Fibroblast of lung (primary cell): ENCODE data around the gene TEX30. TPM values are rescaled to one million over a fixed set of nuclear protein-coding genes. Genes with fewer than 3 reads are reported as not detected.

Source experiments
- DNase-seq, 2 donors: peaks; one replicate each; pipeline versions ENCODE4 v3.0.0 to v3.0.0-alpha.2; 2010; ENCODE audit warnings: low read depth in 2 of 2
- H2AFZ ChIP-seq: 2 replicates; pipeline ENCODE4 v1.5.1; 2012; ENCODE audit warnings: low read length, control low read depth, inconsistent platforms
- H3K27ac ChIP-seq: 2 replicates; pipeline ENCODE4 v1.5.1; 2011; ENCODE audit warnings: low read length, control low read depth; ENCODE audit not compliant: insufficient read depth
- H3K27me3 ChIP-seq: 2 replicates; pipeline ENCODE4 v1.5.1; 2011; ENCODE audit warnings: mild to moderate bottlenecking, low read length; ENCODE audit not compliant: control insufficient read depth, insufficient read depth
- H3K36me3 ChIP-seq: 2 replicates; pipeline ENCODE4 v1.5.1; 2011; ENCODE audit warnings: low read length; ENCODE audit not compliant: control insufficient read depth, insufficient read depth
- H3K4me1 ChIP-seq: 2 replicates; pipeline ENCODE4 v1.5.1; 2011; ENCODE audit warnings: low read length; ENCODE audit not compliant: control insufficient read depth, insufficient read depth; ENCODE audit errors: extremely low read depth
- H3K4me2 ChIP-seq: 2 replicates; pipeline ENCODE4 v1.5.1; 2011; ENCODE audit warnings: low read length, control low read depth; ENCODE audit not compliant: insufficient read depth; ENCODE audit errors: extremely low read depth
- H3K4me3 ChIP-seq, 4 experiments: fragments of 200-600 bp in 1 of 4; sonication (generic) in 1 of 4; replicated peaks in 1 of 4; 2 replicates each; pipeline ENCODE4 v1.5.1; 2011 to 2016; ENCODE audit warnings: low read length in 4 of 4, low read depth in 3 of 4, mild to moderate bottlenecking in 3 of 4, control low read depth in 2 of 4, inconsistent platforms in 1 of 4, mixed read lengths in 1 of 4; ENCODE audit not compliant: insufficient read depth in 1 of 4; ENCODE audit errors: control extremely low read depth in 1 of 4
- H3K79me2 ChIP-seq: 2 replicates; pipeline ENCODE4 v1.5.1; 2012; ENCODE audit warnings: mild to moderate bottlenecking, low read length, inconsistent platforms; ENCODE audit not compliant: control insufficient read depth, insufficient read depth
- H3K9ac ChIP-seq: 2 replicates; pipeline ENCODE4 v1.5.1; 2011; ENCODE audit warnings: mild to moderate bottlenecking, low read length, control low read depth; ENCODE audit not compliant: insufficient read depth
- H3K9me3 ChIP-seq: 2 replicates; pipeline ENCODE4 v1.5.1; 2012; ENCODE audit warnings: low read depth, low read length; ENCODE audit not compliant: control insufficient read depth, insufficient read depth
- H4K20me1 ChIP-seq: 2 replicates; pipeline ENCODE4 v1.5.1; 2011; ENCODE audit warnings: low read length; ENCODE audit not compliant: control insufficient read depth, insufficient read depth; ENCODE audit errors: extremely low read depth
- EZH2 ChIP-seq: IDR thresholded peaks from 2 replicates; pipeline ENCODE4 v1.5.1; 2012; ENCODE audit warnings: low read length, control low read depth, mild to moderate bottlenecking; ENCODE audit errors: missing control alignments
- polyA minus RNA-seq: library from RNA; depleted of rRNA, polyadenylated mRNA; stranded (reverse); fragments of >200 nt; gene quantifications from 2 replicates; pipeline ENCODE4 v1.2.3, GENCODE V29; 2011; ENCODE audit warnings: low replicate concordance
- polyA plus RNA-seq, 2 donors: library from polyadenylated mRNA; depleted of rRNA in 1 of 2; stranded (reverse) in 1 of 2; unstranded in 1 of 2; fragments of >200 nt; gene quantifications; 2 replicates each; pipeline ENCODE4 v1.2.1, GENCODE V29; 2011 to 2012; ENCODE audit warnings: missing spikeins in 1 of 2
- total RNA-seq: library from RNA; depleted of rRNA; stranded (reverse); fragments of >200 nt; gene quantifications from 2 replicates; pipeline ENCODE4 v1.2.1, GENCODE V29; 2014
- TF ChIP-seq, protein P1 (sequence below), 2 donors: IDR thresholded peaks in 1 of 2; conservative IDR thresholded peaks in 1 of 2; 1 replicate in 1 of 2; 2 replicates in 1 of 2; pipeline ENCODE4 v1.5.1; 2011 to 2012; ENCODE audit warnings: low read length in 2 of 2, control low read depth in 1 of 2, inconsistent platforms in 1 of 2, low read depth in 1 of 2, mild to moderate bottlenecking in 1 of 2

Gene TEX30
- 11.9 and 14.1 TPM in 2 replicates for total RNA-seq
- 12.7 and 21.5 TPM in 2 replicates for polyA plus RNA-seq
- 8.9 and 15.6 TPM in 2 replicates for polyA plus RNA-seq (2012)
- 2.2 TPM in 1 of 2 replicates, not detected in the other for polyA minus RNA-seq

- TF ChIP-seq EZH2 = no peak
- TF ChIP-seq, protein P1, sequence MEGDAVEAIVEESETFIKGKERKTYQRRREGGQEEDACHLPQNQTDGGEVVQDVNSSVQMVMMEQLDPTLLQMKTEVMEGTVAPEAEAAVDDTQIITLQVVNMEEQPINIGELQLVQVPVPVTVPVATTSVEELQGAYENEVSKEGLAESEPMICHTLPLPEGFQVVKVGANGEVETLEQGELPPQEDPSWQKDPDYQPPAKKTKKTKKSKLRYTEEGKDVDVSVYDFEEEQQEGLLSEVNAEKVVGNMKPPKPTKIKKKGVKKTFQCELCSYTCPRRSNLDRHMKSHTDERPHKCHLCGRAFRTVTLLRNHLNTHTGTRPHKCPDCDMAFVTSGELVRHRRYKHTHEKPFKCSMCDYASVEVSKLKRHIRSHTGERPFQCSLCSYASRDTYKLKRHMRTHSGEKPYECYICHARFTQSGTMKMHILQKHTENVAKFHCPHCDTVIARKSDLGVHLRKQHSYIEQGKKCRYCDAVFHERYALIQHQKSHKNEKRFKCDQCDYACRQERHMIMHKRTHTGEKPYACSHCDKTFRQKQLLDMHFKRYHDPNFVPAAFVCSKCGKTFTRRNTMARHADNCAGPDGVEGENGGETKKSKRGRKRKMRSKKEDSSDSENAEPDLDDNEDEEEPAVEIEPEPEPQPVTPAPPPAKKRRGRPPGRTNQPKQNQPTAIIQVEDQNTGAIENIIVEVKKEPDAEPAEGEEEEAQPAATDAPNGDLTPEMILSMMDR (conservative IDR thresholded peaks at IDR 0.05 in 1 of 2, IDR thresholded peaks at IDR 0.05 in 1 of 2; ENCODE audit: low read depth in 1 of 2, low read length in 2 of 2) = no peak
- DNase-seq = peak; percentile 79 to 80
- Histone ChIP-seq H3K79me2 (peaks cover 21% of the 10 kb centered on the region), H4K20me1 (no peaks in the 10 kb centered on the region), H2AFZ (peak within 1 kb of the TSS; percentile 99), H3K4me2 (peak within 1 kb of the TSS; percentile 96), H3K4me3 (peak within 1 kb of the TSS; percentile 76 to 95 (median 86)), H3K27me3 (no peaks in the 10 kb centered on the region), H3K9me3 (no peaks in the 10 kb centered on the region), H3K9ac (peak within 1 kb of the TSS; percentile 83), H3K4me1 (peaks cover 3% of the 10 kb centered on the region), H3K27ac (peak within 1 kb of the TSS; percentile 88), H3K36me3 (no peaks in the 10 kb centered on the region)
These were observed at the start of gene TEX30 for GRCh38 chr13:102773441-102774213. Gene TEX30 (minus strand): TSS chr13:102773786. CDS start chr13:102770026, 3,760 bp downstream.

- DNase-seq = peak in 1 of 2 donors; percentile 66
- H3K9ac ChIP-seq = no peak overlapping the region
- H3K36me3 ChIP-seq = peaks cover 3% of the 10 kb centered on the region
- no peak for TF ChIP-seq EZH2
- TF ChIP-seq, protein P1 (conservative IDR thresholded peaks at IDR 0.05 in 1 of 2, IDR thresholded peaks at IDR 0.05 in 1 of 2; ENCODE audit: low read depth in 1 of 2, low read length in 2 of 2) = no peak
- no peak overlapping the region for H3K4me2 ChIP-seq
- peaks cover 16% of the 10 kb centered on the region for H3K79me2 ChIP-seq
- H3K9me3 ChIP-seq = no peaks in the 10 kb centered on the region
- H3K27ac ChIP-seq = no peak overlapping the region
- no peaks in the 10 kb centered on the region for H3K27me3 ChIP-seq
- H3K4me3 ChIP-seq = no peak overlapping the region
- H3K4me1 ChIP-seq = no peaks in the 10 kb centered on the region
- no peaks in the 10 kb centered on the region for H4K20me1 ChIP-seq
- H2AFZ ChIP-seq = no peak overlapping the region
These were observed 44.3 kb upstream of the TEX30 start for GRCh38 chr13:102817907-102818306.

- TF ChIP-seq EZH2 = no peak
- TF ChIP-seq, protein P1 (conservative IDR thresholded peaks at IDR 0.05 in 1 of 2, IDR thresholded peaks at IDR 0.05 in 1 of 2; ENCODE audit: low read depth in 1 of 2, low read length in 2 of 2) = no peak
- no peaks in the 10 kb centered on the region for H3K9me3 ChIP-seq
- no peak overlapping the region for H3K4me3 ChIP-seq
- no peak overlapping the region for H2AFZ ChIP-seq
- H3K9ac ChIP-seq = no peak overlapping the region
- DNase-seq = no peak
- H3K79me2 ChIP-seq = peaks cover 21% of the 10 kb centered on the region
- H3K27ac ChIP-seq = no peak overlapping the region
- no peaks in the 10 kb centered on the region for H4K20me1 ChIP-seq
- no peak overlapping the region for H3K4me2 ChIP-seq
- H3K36me3 ChIP-seq = peaks cover 1% of the 10 kb centered on the region
- H3K4me1 ChIP-seq = peaks cover 3% of the 10 kb centered on the region
- no peaks in the 10 kb centered on the region for H3K27me3 ChIP-seq
These were observed 43.7 kb upstream of the TEX30 start for GRCh38 chr13:102817241-102817640.
